Activated CD4-positive, alpha-beta T cell treated with anti-CD3 and anti-CD28 coated beads, Interleukin-2, amount 50 U/mL, for 4 hours (primary cell): ENCODE measurements around the gene MCTP1.

Experiments used
- DNase-seq, 2 experiments: peaks; one replicate each; pipeline ENCODE4 v3.0.0-alpha.2; 2020

The MCTP1 gene

GRCh38 chr5:95069021-95069420 is 215.9 kb downstream of the MCTP1 start:
- no peak for DNase-seq

GRCh38 chr5:95068289-95068910 is 216.5 kb downstream of the MCTP1 start:
- no peak for DNase-seq

GRCh38 chr5:95066048-95066447 is 218.8 kb downstream of the MCTP1 start:
- no peak for DNase-seq

- DNase-seq, result no peak
Observed at GRCh38 chr5:95063492-95063891, 221.4 kb downstream of the MCTP1 start.

GRCh38 chr5:95060098-95060497 is 224.8 kb downstream of the MCTP1 start:
- no peak for DNase-seq

- DNase-seq, result no peak
Observed at GRCh38 chr5:95059636-95060035, 225.3 kb downstream of the MCTP1 start.

GRCh38 chr5:95057615-95058014 is 227.3 kb downstream of the MCTP1 start:
- DNase-seq, result no peak

GRCh38 chr5:95053253-95053652 is 231.6 kb downstream of the MCTP1 start:
- DNase-seq, result no peak

GRCh38 chr5:95050708-95051107 is 234.2 kb downstream of the MCTP1 start:
- DNase-seq, result no peak

- no peak for DNase-seq
Observed at GRCh38 chr5:95048628-95049027, 236.3 kb downstream of the MCTP1 start.

GRCh38 chr5:95045181-95045965 is 239.5 kb downstream of the MCTP1 start:
- DNase-seq, result no peak

GRCh38 chr5:95044096-95044495 is 240.8 kb downstream of the MCTP1 start:
- no peak for DNase-seq

- DNase-seq, result no peak
Observed at GRCh38 chr5:95043648-95044047, 241.2 kb downstream of the MCTP1 start.

- DNase-seq, result no peak
Observed at GRCh38 chr5:95043234-95043633, 241.7 kb downstream of the MCTP1 start.

- no peak for DNase-seq
Observed at GRCh38 chr5:95042037-95042436, 242.9 kb downstream of the MCTP1 start.

GRCh38 chr5:95035891-95036685 is 248.8 kb downstream of the MCTP1 start:
- DNase-seq, result no peak

- no peak for DNase-seq
Observed at GRCh38 chr5:95032801-95033200, 252.1 kb downstream of the MCTP1 start.

- no peak for DNase-seq
Observed at GRCh38 chr5:95029569-95030366, 255.1 kb downstream of the MCTP1 start.

- no peak for DNase-seq
Observed at GRCh38 chr5:95027775-95028174, 257.1 kb downstream of the MCTP1 start.

- no peak for DNase-seq
Observed at GRCh38 chr5:95027151-95027721, 257.7 kb downstream of the MCTP1 start.

GRCh38 chr5:95026718-95027117 is 258.2 kb downstream of the MCTP1 start:
- no peak for DNase-seq

- no peak for DNase-seq
Observed at GRCh38 chr5:95022967-95023695, 261.8 kb downstream of the MCTP1 start.
